ENCODE results near the gene ATP2B2.

- TF ChIP-seq POLR2AphosphoS5 (IDR thresholded peaks at IDR 0.05; ENCODE audit: low read depth, low read length) (no peak), CREB1 (IDR thresholded peaks at IDR 0.05) (no peak), CTCF (IDR thresholded peaks at IDR 0.05; ENCODE audit: control extremely low read depth in 1 of 3, insufficient read depth in 1 of 3, low read depth in 1 of 3, low read length in 3 of 3) (no peak), YY1 (IDR thresholded peaks at IDR 0.05; ENCODE audit: low read depth, low read length) (no peak), POLR2A (IDR thresholded peaks at IDR 0.05; ENCODE audit: control extremely low read depth in 1 of 2, low read depth in 2 of 2, low read length in 2 of 2) (no peak), CEBPB (IDR thresholded peaks at IDR 0.05; ENCODE audit: low read depth, low read length) (no peak), TCF12 (IDR thresholded peaks at IDR 0.05; ENCODE audit: low read depth, low read length) (no peak), SP1 (IDR thresholded peaks at IDR 0.05; ENCODE audit: low read depth, low read length) (no peak), USF2 (IDR thresholded peaks at IDR 0.05; ENCODE audit: low read length) (no peak), PHF8 (conservative IDR thresholded peaks at IDR 0.05; ENCODE audit: low read depth, low read length) (no peak)
- TF ChIP-seq, protein P1, sequence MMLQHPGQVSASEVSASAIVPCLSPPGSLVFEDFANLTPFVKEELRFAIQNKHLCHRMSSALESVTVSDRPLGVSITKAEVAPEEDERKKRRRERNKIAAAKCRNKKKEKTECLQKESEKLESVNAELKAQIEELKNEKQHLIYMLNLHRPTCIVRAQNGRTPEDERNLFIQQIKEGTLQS (IDR thresholded peaks at IDR 0.05; ENCODE audit: insufficient read depth, low read depth, low read length), result no peak
- TF ChIP-seq, protein P2, sequence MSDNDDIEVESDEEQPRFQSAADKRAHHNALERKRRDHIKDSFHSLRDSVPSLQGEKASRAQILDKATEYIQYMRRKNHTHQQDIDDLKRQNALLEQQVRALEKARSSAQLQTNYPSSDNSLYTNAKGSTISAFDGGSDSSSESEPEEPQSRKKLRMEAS (IDR thresholded peaks at IDR 0.05), result no peak
- TF ChIP-seq, protein P3, sequence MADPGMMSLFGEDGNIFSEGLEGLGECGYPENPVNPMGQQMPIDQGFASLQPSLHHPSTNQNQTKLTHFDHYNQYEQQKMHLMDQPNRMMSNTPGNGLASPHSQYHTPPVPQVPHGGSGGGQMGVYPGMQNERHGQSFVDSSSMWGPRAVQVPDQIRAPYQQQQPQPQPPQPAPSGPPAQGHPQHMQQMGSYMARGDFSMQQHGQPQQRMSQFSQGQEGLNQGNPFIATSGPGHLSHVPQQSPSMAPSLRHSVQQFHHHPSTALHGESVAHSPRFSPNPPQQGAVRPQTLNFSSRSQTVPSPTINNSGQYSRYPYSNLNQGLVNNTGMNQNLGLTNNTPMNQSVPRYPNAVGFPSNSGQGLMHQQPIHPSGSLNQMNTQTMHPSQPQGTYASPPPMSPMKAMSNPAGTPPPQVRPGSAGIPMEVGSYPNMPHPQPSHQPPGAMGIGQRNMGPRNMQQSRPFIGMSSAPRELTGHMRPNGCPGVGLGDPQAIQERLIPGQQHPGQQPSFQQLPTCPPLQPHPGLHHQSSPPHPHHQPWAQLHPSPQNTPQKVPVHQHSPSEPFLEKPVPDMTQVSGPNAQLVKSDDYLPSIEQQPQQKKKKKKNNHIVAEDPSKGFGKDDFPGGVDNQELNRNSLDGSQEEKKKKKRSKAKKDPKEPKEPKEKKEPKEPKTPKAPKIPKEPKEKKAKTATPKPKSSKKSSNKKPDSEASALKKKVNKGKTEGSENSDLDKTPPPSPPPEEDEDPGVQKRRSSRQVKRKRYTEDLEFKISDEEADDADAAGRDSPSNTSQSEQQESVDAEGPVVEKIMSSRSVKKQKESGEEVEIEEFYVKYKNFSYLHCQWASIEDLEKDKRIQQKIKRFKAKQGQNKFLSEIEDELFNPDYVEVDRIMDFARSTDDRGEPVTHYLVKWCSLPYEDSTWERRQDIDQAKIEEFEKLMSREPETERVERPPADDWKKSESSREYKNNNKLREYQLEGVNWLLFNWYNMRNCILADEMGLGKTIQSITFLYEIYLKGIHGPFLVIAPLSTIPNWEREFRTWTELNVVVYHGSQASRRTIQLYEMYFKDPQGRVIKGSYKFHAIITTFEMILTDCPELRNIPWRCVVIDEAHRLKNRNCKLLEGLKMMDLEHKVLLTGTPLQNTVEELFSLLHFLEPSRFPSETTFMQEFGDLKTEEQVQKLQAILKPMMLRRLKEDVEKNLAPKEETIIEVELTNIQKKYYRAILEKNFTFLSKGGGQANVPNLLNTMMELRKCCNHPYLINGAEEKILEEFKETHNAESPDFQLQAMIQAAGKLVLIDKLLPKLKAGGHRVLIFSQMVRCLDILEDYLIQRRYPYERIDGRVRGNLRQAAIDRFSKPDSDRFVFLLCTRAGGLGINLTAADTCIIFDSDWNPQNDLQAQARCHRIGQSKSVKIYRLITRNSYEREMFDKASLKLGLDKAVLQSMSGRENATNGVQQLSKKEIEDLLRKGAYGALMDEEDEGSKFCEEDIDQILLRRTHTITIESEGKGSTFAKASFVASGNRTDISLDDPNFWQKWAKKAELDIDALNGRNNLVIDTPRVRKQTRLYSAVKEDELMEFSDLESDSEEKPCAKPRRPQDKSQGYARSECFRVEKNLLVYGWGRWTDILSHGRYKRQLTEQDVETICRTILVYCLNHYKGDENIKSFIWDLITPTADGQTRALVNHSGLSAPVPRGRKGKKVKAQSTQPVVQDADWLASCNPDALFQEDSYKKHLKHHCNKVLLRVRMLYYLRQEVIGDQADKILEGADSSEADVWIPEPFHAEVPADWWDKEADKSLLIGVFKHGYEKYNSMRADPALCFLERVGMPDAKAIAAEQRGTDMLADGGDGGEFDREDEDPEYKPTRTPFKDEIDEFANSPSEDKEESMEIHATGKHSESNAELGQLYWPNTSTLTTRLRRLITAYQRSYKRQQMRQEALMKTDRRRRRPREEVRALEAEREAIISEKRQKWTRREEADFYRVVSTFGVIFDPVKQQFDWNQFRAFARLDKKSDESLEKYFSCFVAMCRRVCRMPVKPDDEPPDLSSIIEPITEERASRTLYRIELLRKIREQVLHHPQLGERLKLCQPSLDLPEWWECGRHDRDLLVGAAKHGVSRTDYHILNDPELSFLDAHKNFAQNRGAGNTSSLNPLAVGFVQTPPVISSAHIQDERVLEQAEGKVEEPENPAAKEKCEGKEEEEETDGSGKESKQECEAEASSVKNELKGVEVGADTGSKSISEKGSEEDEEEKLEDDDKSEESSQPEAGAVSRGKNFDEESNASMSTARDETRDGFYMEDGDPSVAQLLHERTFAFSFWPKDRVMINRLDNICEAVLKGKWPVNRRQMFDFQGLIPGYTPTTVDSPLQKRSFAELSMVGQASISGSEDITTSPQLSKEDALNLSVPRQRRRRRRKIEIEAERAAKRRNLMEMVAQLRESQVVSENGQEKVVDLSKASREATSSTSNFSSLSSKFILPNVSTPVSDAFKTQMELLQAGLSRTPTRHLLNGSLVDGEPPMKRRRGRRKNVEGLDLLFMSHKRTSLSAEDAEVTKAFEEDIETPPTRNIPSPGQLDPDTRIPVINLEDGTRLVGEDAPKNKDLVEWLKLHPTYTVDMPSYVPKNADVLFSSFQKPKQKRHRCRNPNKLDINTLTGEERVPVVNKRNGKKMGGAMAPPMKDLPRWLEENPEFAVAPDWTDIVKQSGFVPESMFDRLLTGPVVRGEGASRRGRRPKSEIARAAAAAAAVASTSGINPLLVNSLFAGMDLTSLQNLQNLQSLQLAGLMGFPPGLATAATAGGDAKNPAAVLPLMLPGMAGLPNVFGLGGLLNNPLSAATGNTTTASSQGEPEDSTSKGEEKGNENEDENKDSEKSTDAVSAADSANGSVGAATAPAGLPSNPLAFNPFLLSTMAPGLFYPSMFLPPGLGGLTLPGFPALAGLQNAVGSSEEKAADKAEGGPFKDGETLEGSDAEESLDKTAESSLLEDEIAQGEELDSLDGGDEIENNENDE (IDR thresholded peaks at IDR 0.05; ENCODE audit: insufficient replicate concordance, low read length), result no peak
Observed at GRCh38 chr3:10311710-10312109, 193.7 kb downstream of the ATP2B2 start.

Measured in H1 (cell line).